ENCODE data around the gene RIPK4. TPM values are rescaled to one million over a fixed set of nuclear protein-coding genes. Genes with fewer than 3 reads are reported as not detected.

RIPK4 gene
- total and polyA plus RNA-seq, 2 of the 13 experiments (the other 11 are each of a cell fraction or from before 2014, with no cell fraction given) = 3.1 to 4.9 TPM

- Histone ChIP-seq H3K79me2 (ENCODE audit: insufficient read depth, low read length) (no peaks in the 10 kb centered on the region), H3K9me3 (ENCODE audit: low read length) (no peaks in the 10 kb centered on the region), H3K27ac (ENCODE audit: extremely low read length, insufficient read depth, low read length) (no peak overlapping the region), H3K4me2 (ENCODE audit: low read depth, low read length) (no peak overlapping the region), H3K9ac (ENCODE audit: insufficient read depth, low read depth, low read length) (no peak overlapping the region), H3K4me1 (ENCODE audit: insufficient read depth, low read length) (peaks cover 42% of the 10 kb centered on the region), H3K27me3 (ENCODE audit: control insufficient read depth in 1 of 2, insufficient read depth in 2 of 2, low read length in 2 of 2) (peaks cover 2 to 10% of the 10 kb centered on the region in 2 experiments; a peak in 2 of 5 replicates), H4K20me1 (ENCODE audit: insufficient read depth, low read length) (no peaks in the 10 kb centered on the region), H3K36me3 (replicated peaks in 1 of 2; ENCODE audit: control insufficient read depth in 1 of 2, insufficient read depth in 2 of 2, low read length in 2 of 2) (no peaks in the 10 kb centered on the region), H2AFZ (ENCODE audit: low read length) (no peak overlapping the region), H3K4me3 (replicated peaks in 1 of 3; ENCODE audit: insufficient read depth in 1 of 3, low read depth in 2 of 3, low read length in 3 of 3) (no peak overlapping the region)
- in situ Hi-C loops (cut with HindIII; ENCODE audit: extremely low pct_ligation_motif_present, low pct_unique_long_range_greater_than_20kb) = no loop called here
- FAIRE-seq (no peak), ATAC-seq (no peak), DNase-seq (ENCODE audit: low spot score) (no peak)
- ChIA-PET CTCF (ENCODE audit: low intra/inter-chr PET ratio, low total read pairs) (no interaction called here), POLR2A (interaction anchor here (2.0 kb wide), 1 partner anchor 16 kb away, joined by 7 read pairs; no protein-coding TSS in a partner anchor)
- BruUV-seq (replicated peaks) = no TSS peak
- 64% methylated on average over 2 of the region's 2 CpGs for WGBS (ENCODE audit: low lambda C conversion rate)
- TF ChIP-seq CBX2 (IDR thresholded peaks at IDR 0.05; ENCODE audit: low read depth, low read length) (no peak), CBX2 (CRISPR knock-in tag; IDR thresholded peaks at IDR 0.05; ENCODE audit: low read depth) (no peak), ZIK1 (CRISPR knock-in tag; IDR thresholded peaks at IDR 0.05; ENCODE audit: borderline replicate concordance, low read depth) (no peak), SPEN (CRISPR knock-in tag; IDR thresholded peaks at IDR 0.05; ENCODE audit: low read depth) (no peak), MAF1 (CRISPR knock-in tag; IDR thresholded peaks at IDR 0.05; ENCODE audit: borderline replicate concordance) (no peak), CBX1 (IDR thresholded peaks at IDR 0.05; ENCODE audit: low read depth) (no peak), POLR2A (IDR thresholded peaks at IDR 0.05; ENCODE audit: insufficient read depth in 1 of 2, low read depth in 2 of 2, low read length in 2 of 2) (no peak), BCL6 (CRISPR knock-in tag; IDR thresholded peaks at IDR 0.05) (no peak)
- TF ChIP-seq, protein P1, sequence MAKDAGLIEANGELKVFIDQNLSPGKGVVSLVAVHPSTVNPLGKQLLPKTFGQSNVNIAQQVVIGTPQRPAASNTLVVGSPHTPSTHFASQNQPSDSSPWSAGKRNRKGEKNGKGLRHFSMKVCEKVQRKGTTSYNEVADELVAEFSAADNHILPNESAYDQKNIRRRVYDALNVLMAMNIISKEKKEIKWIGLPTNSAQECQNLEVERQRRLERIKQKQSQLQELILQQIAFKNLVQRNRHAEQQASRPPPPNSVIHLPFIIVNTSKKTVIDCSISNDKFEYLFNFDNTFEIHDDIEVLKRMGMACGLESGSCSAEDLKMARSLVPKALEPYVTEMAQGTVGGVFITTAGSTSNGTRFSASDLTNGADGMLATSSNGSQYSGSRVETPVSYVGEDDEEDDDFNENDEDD (CRISPR knock-in tag; IDR thresholded peaks at IDR 0.05; ENCODE audit: borderline replicate concordance) = no peak
- intact Hi-C loops (cut with micrococcal nuclease; ENCODE audit: unreplicated experiment) = no loop called here
Measured at GRCh38 chr21:41731081-41731480, 35.8 kb downstream of the RIPK4 start.

GRCh38 chr21:41730367-41730765 lies 36.5 kb downstream of the RIPK4 start:
- Histone ChIP-seq H2AFZ (ENCODE audit: low read length) (no peak overlapping the region), H3K36me3 (replicated peaks in 1 of 2; ENCODE audit: control insufficient read depth in 1 of 2, insufficient read depth in 2 of 2, low read length in 2 of 2) (no peaks in the 10 kb centered on the region), H3K4me3 (replicated peaks in 1 of 3; ENCODE audit: insufficient read depth in 1 of 3, low read depth in 2 of 3, low read length in 3 of 3) (no peak overlapping the region), H3K27me3 (ENCODE audit: control insufficient read depth in 1 of 2, insufficient read depth in 2 of 2, low read length in 2 of 2) (peaks cover 2 to 10% of the 10 kb centered on the region in 2 experiments; a peak in 2 of 5 replicates), H4K20me1 (ENCODE audit: insufficient read depth, low read length) (no peaks in the 10 kb centered on the region), H3K9me3 (ENCODE audit: low read length) (no peaks in the 10 kb centered on the region), H3K79me2 (ENCODE audit: insufficient read depth, low read length) (no peaks in the 10 kb centered on the region), H3K4me2 (ENCODE audit: low read depth, low read length) (no peak overlapping the region), H3K4me1 (ENCODE audit: insufficient read depth, low read length) (peaks cover 44% of the 10 kb centered on the region), H3K9ac (ENCODE audit: insufficient read depth, low read depth, low read length) (no peak overlapping the region), H3K27ac (ENCODE audit: extremely low read length, insufficient read depth, low read length) (no peak overlapping the region)
- WGBS (ENCODE audit: low lambda C conversion rate) = 21% methylated on average over 6 of the region's 6 CpGs
- no peak for ATAC-seq
- POLR2A ChIA-PET = interaction anchor here (2.0 kb wide), 1 partner anchor 15 kb away, joined by 7 read pairs; no protein-coding TSS in a partner anchor
- no peak for DNase-seq (ENCODE audit: low spot score)
- 0 out of 2 replicates have a peak, but pooled peaks have one; percentile 3 for TF ChIP-seq HNF4A (CRISPR knock-in tag; IDR thresholded peaks at IDR 0.05)
- TF ChIP-seq FOSL2 (CRISPR knock-in tag; IDR thresholded peaks at IDR 0.05) = no peak
- no peak for FAIRE-seq
- intact Hi-C loops (cut with micrococcal nuclease; ENCODE audit: unreplicated experiment) = no loop called here
- in situ Hi-C loops (cut with HindIII; ENCODE audit: extremely low pct_ligation_motif_present, low pct_unique_long_range_greater_than_20kb) = no loop called here
- no TSS peak for BruUV-seq (replicated peaks)
- CTCF ChIA-PET (ENCODE audit: low intra/inter-chr PET ratio, low total read pairs) = no interaction called here
